HepG2 (cell line): ENCODE data around the gene CALD1. TPM values are rescaled to one million over a fixed set of nuclear protein-coding genes. Genes with fewer than 3 reads are reported as not detected.

Source experiments
- BCL6 ChIP-seq: IDR thresholded peaks from 2 replicates; pipeline ENCODE4 v1.6.1; 2016; ENCODE audit warnings: missing genetic modification reagents, missing compliant biosample characterization
- FOSL1 ChIP-seq: sonication (generic); formaldehyde crosslinking; IDR thresholded peaks from 2 replicates; pipeline ENCODE4 v1.9.0; 2021; ENCODE audit warnings: missing genetic modification reagents, borderline replicate concordance
- GPN1 ChIP-seq: sonication (generic); formaldehyde crosslinking; IDR thresholded peaks from 2 replicates; pipeline ENCODE4 v1.5.1; 2020; ENCODE audit warnings: missing genetic modification reagents, borderline replicate concordance
- HES4 ChIP-seq: sonication (generic); formaldehyde crosslinking; IDR thresholded peaks from 2 replicates; pipeline ENCODE4 v1.9.0; 2021; ENCODE audit warnings: mild to moderate bottlenecking, missing genetic modification reagents, borderline replicate concordance
- KDM6A ChIP-seq: IDR thresholded peaks from 2 replicates; pipeline ENCODE4 v1.6.1; 2016; ENCODE audit warnings: low read depth
- NONO ChIP-seq, 2 experiments: fragments of 450-650 bp in 1 of 2; sonication (generic) in 1 of 2; formaldehyde crosslinking in 1 of 2; IDR thresholded peaks in 1 of 2; conservative IDR thresholded peaks in 1 of 2; 2 replicates each; pipeline versions ENCODE4 v1.6.1 to v1.8.0; 2017 to 2022; ENCODE audit warnings: mild to moderate bottlenecking in 1 of 2, missing genetic modification reagents in 1 of 2, moderate library complexity in 1 of 2
- PBX2 ChIP-seq: IDR thresholded peaks from 2 replicates; pipeline ENCODE4 v1.6.1; 2016; ENCODE audit warnings: control low read depth
- PHF8 ChIP-seq: sonication (generic); formaldehyde crosslinking; IDR thresholded peaks from 2 replicates; pipeline ENCODE4 v1.5.0; 2020; ENCODE audit warnings: missing genetic modification reagents
- POLR2AphosphoS5 ChIP-seq: IDR thresholded peaks from 2 replicates; pipeline ENCODE4 v1.6.1; 2012; ENCODE audit warnings: low read depth, low read length
- SIN3B ChIP-seq: fragments of 150-350 bp; IDR thresholded peaks from 2 replicates; pipeline ENCODE4 v1.6.1; 2014; ENCODE audit warnings: low read length
- TBX2 ChIP-seq: sonication (generic); formaldehyde crosslinking; IDR thresholded peaks from 2 replicates; pipeline ENCODE4 v1.5.0; 2020; ENCODE audit warnings: missing genetic modification reagents, mild to moderate bottlenecking, borderline replicate concordance
- ZBTB4 ChIP-seq: sonication (generic); formaldehyde crosslinking; IDR thresholded peaks from 2 replicates; pipeline ENCODE4 v1.4.0; 2020; ENCODE audit warnings: missing genetic modification reagents, mild to moderate bottlenecking, borderline replicate concordance
- ZNF18 ChIP-seq: sonication (generic); formaldehyde crosslinking; IDR thresholded peaks from 2 replicates; pipeline ENCODE4 v1.8.0; 2022; ENCODE audit warnings: mild to moderate bottlenecking, missing genetic modification reagents; ENCODE audit not compliant: insufficient replicate concordance
- ZNF3 ChIP-seq: IDR thresholded peaks from 2 replicates; pipeline ENCODE4 v1.7.0; 2017; ENCODE audit warnings: inconsistent platforms
- ZNF343 ChIP-seq: sonication (generic); formaldehyde crosslinking; IDR thresholded peaks from 2 replicates; pipeline ENCODE4 v1.4.0; 2020; ENCODE audit warnings: mild to moderate bottlenecking, missing genetic modification reagents
- ZNF547 ChIP-seq: sonication (generic); formaldehyde crosslinking; IDR thresholded peaks from 2 replicates; pipeline ENCODE4 v1.5.1; 2020; ENCODE audit warnings: mild to moderate bottlenecking, missing genetic modification reagents
- ZNF564 ChIP-seq: sonication (generic); formaldehyde crosslinking; IDR thresholded peaks from 2 replicates; pipeline ENCODE4 v1.8.1; 2023; ENCODE audit warnings: mild to moderate bottlenecking, missing genetic modification reagents
- ZNF609 ChIP-seq: sonication (generic); formaldehyde crosslinking; IDR thresholded peaks from 2 replicates; pipeline ENCODE4 v1.4.0; 2020; ENCODE audit warnings: mild to moderate bottlenecking, missing genetic modification reagents, borderline replicate concordance
- polyA plus RNA-seq, 8 experiments: library from polyadenylated mRNA; depleted of rRNA in 3 of 8; stranded (reverse) in 7 of 8; unstranded in 1 of 8; fragments of >200 nt; fragmentation: Illumina TruSeq in 4 of 8; extraction: Trizol in 4 of 8; gene quantifications; 2 replicates each; pipeline versions ENCODE4 v1.2.1 to v1.2.3, GENCODE V29; 2011 to 2016; ENCODE audit warnings: low read depth in 4 of 8, missing spikeins in 1 of 8, mixed read lengths in 1 of 8; ENCODE audit not compliant: insufficient read depth in 1 of 8
- total RNA-seq, 5 experiments: library from RNA; depleted of rRNA; stranded (reverse); fragments of >200 nt; fragmentation: Illumina TruSeq; extraction: Trizol; gene quantifications; 2 replicates each; pipeline ENCODE4 v1.2.3, GENCODE V29; 2016; ENCODE audit warnings: low read depth in 1 of 5

CALD1 gene
- total and polyA plus RNA-seq, 2 of the 13 experiments (the other 11 are each of a cell fraction or from before 2014, with no cell fraction given): 53.0 to 112 TPM

GRCh38 chr7:134986363-134987251 lies 207.2 kb downstream of the CALD1 start, which contains the start of gene AGBL3 (continued):
- peak; percentile 85 for TF ChIP-seq ZNF18 (CRISPR knock-in tag)
- TF ChIP-seq ZNF609 (CRISPR knock-in tag): peak; percentile 79
- TF ChIP-seq ZNF547 (CRISPR knock-in tag): peak; percentile 72; the same call in 1 of the 2 replicates
- TF ChIP-seq PBX2: 0 out of 2 replicates have a peak, but pooled peaks have one; percentile 17
- no peak for TF ChIP-seq KDM6A (CRISPR knock-in tag)
- TF ChIP-seq SIN3B: no peak
- no peak for TF ChIP-seq HES4 (CRISPR knock-in tag)
- TF ChIP-seq POLR2AphosphoS5: peak; percentile 81
- no peak for TF ChIP-seq GPN1 (CRISPR knock-in tag)
- no peak for TF ChIP-seq NONO (IDR thresholded peaks at IDR 0.05)
- no peak; the same call in 1 of the 2 replicates for TF ChIP-seq NONO (CRISPR knock-in tag; conservative IDR thresholded peaks at IDR 0.05)
- TF ChIP-seq BCL6 (CRISPR knock-in tag): peak; percentile 36; the same call in 1 of the 2 replicates
- peak; percentile 85 for TF ChIP-seq TBX2 (CRISPR knock-in tag)
- TF ChIP-seq ZBTB4: peak; percentile 93; the same call in 1 of the 2 replicates
- no peak for TF ChIP-seq FOSL1 (CRISPR knock-in tag)
- TF ChIP-seq ZNF3 (CRISPR knock-in tag): no peak
- peak; percentile 84; the same call in 1 of the 2 replicates for TF ChIP-seq ZNF343 (CRISPR knock-in tag)
- peak; percentile 88 for TF ChIP-seq ZNF564
- peak; percentile 81 for TF ChIP-seq PHF8 (CRISPR knock-in tag)
